ENCODE results near the gene ZFHX2.

ZFHX2 gene

GRCh38 chr14:23470947-23471346 is 80.6 kb downstream of the ZFHX2 start:
- Histone ChIP-seq H3K9me3 (ENCODE audit: severe bottlenecking) (peaks cover 5% of the 10 kb centered on the region), H3K27ac (no peak overlapping the region), H3K4me3 (ENCODE audit: low read depth, low read length) (no peak overlapping the region), H3K27me3 (ENCODE audit: insufficient read depth, low read depth, severe bottlenecking) (no peaks in the 10 kb centered on the region), H3K36me3 (peaks cover 49% of the 10 kb centered on the region)
- no peak for TF ChIP-seq CTCF (IDR thresholded peaks at IDR 0.05; ENCODE audit: low read depth, low read length)
- no peak for DNase-seq
